Lower leg skin (tissue), 3 donors: ENCODE measurements around the gene CD84.
"Not testable (repeated sequence)": the region's sequence is repeated elsewhere in the genome, so short reads cannot be mapped to it uniquely, and the experiment has no call there.

Experiments used
- POLR2A ChIP-seq, 2 donors: fragments of 450-650 bp; IDR thresholded peaks; one replicate each; pipeline ENCODE4 v1.6.1; 2016 to 2017; ENCODE audit warnings: antibody characterized with exemption in 2 of 2, mild to moderate bottlenecking in 1 of 2, moderate library complexity in 1 of 2
- TF ChIP-seq, protein P1 (sequence below), 3 donors: fragments of 450-650 bp; IDR thresholded peaks; one replicate each; pipeline ENCODE4 v1.5.1; 2016; ENCODE audit warnings: antibody characterized with exemption in 3 of 3, mild to moderate bottlenecking in 3 of 3, moderate library complexity in 2 of 3

DNA sequence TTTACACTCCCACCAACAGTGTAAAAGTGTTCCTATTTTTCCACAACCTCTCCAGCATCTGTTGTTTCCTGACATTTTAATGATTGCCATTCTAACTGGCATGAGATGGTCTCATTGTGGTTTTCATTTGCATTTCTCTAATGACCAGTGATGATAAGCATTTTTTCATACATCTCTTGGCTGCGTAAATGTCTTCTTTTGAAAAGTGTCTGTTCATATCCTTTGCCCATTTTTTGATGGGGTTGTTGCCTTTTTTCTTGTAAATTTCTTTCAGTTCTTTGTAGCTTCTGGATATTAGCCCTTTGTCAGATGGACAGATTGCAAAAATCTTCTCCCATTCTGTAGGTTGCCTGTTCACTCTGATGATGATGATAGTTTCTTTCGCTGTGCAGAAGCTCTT, 3.7 kb upstream of the CD84 start:
- TF ChIP-seq, protein P1, sequence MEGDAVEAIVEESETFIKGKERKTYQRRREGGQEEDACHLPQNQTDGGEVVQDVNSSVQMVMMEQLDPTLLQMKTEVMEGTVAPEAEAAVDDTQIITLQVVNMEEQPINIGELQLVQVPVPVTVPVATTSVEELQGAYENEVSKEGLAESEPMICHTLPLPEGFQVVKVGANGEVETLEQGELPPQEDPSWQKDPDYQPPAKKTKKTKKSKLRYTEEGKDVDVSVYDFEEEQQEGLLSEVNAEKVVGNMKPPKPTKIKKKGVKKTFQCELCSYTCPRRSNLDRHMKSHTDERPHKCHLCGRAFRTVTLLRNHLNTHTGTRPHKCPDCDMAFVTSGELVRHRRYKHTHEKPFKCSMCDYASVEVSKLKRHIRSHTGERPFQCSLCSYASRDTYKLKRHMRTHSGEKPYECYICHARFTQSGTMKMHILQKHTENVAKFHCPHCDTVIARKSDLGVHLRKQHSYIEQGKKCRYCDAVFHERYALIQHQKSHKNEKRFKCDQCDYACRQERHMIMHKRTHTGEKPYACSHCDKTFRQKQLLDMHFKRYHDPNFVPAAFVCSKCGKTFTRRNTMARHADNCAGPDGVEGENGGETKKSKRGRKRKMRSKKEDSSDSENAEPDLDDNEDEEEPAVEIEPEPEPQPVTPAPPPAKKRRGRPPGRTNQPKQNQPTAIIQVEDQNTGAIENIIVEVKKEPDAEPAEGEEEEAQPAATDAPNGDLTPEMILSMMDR (IDR thresholded peaks at IDR 0.05) = not testable (repeated sequence)
- not testable (repeated sequence) for TF ChIP-seq POLR2A (IDR thresholded peaks at IDR 0.05)
